Endodermal cell (in vitro differentiated cells): ENCODE results near the gene BBS9. TPM values are rescaled to one million over a fixed set of nuclear protein-coding genes. Genes with fewer than 3 reads are reported as not detected.

Experiments used
- DNase-seq: peaks from one replicate; pipeline ENCODE4 v3.0.0-alpha.2; 2017
- H3K27ac ChIP-seq: 2 replicates; pipeline ENCODE4 v1.5.1; 2013; ENCODE audit warnings: mild to moderate bottlenecking, low read depth, low read length, moderate library complexity
- H3K27me3 ChIP-seq: 2 replicates; pipeline ENCODE4 v1.6.1; 2013; ENCODE audit warnings: mild to moderate bottlenecking, low read length, moderate library complexity; ENCODE audit not compliant: insufficient read depth, control insufficient read depth, poor library complexity, severe bottlenecking
- H3K36me3 ChIP-seq: 2 replicates; pipeline ENCODE4 v1.7.0; 2013; ENCODE audit warnings: mild to moderate bottlenecking, low read length, moderate library complexity; ENCODE audit not compliant: control insufficient read depth, insufficient read depth
- H3K4me1 ChIP-seq: one replicate; pipeline ENCODE4 v1.7.0; 2013; ENCODE audit warnings: low read length; ENCODE audit not compliant: control insufficient read depth, insufficient read depth
- H3K4me3 ChIP-seq: 2 replicates; pipeline ENCODE4 v1.5.1; 2013; ENCODE audit warnings: mild to moderate bottlenecking, low read length, moderate library complexity
- H3K9ac ChIP-seq: 2 replicates; pipeline ENCODE4 v1.6.1; 2013; ENCODE audit warnings: mild to moderate bottlenecking, low read length, moderate library complexity; ENCODE audit not compliant: poor library complexity, severe bottlenecking; ENCODE audit errors: extremely low read depth
- H3K9me3 ChIP-seq: 2 replicates; pipeline ENCODE4 v1.6.1; 2013; ENCODE audit warnings: mild to moderate bottlenecking, low read length, moderate library complexity; ENCODE audit not compliant: control insufficient read depth
- H3K27ac Mint-ChIP-seq: 2 replicates; pipeline ENCODE4 v1.8.0; 2020; ENCODE audit warnings: mixed read lengths
- H3K27me3 Mint-ChIP-seq: 2 replicates; pipeline ENCODE4 v1.8.0; 2021; ENCODE audit warnings: mild to moderate bottlenecking, mixed read lengths; ENCODE audit not compliant: insufficient read depth
- H3K36me3 Mint-ChIP-seq: 2 replicates; pipeline ENCODE4 v1.8.0; 2020; ENCODE audit warnings: low read depth, mixed read lengths
- H3K4me1 Mint-ChIP-seq: 2 replicates; pipeline ENCODE4 v1.8.0; 2020; ENCODE audit warnings: mixed read lengths
- H3K4me3 Mint-ChIP-seq: 2 replicates; pipeline ENCODE4 v1.8.0; 2020; ENCODE audit warnings: mild to moderate bottlenecking, moderate library complexity, mixed read lengths
- H3K9me3 Mint-ChIP-seq: 2 replicates; pipeline ENCODE4 v1.8.0; 2020; ENCODE audit warnings: mild to moderate bottlenecking, mixed read lengths
- CTCF ChIP-seq: fragments of 200-600 bp; sonication (generic); conservative IDR thresholded peaks from 2 replicates; pipeline ENCODE4 v1.5.0; 2021; ENCODE audit warnings: antibody characterized with exemption, mild to moderate bottlenecking
- WGBS, 2 experiments: methylation state at CpG; one replicate each; pipeline versions ENCODE4 v1.1.5 to v1.1.7; 2013; ENCODE audit warnings: missing lambda C conversion rate in 2 of 2, mixed read lengths in 1 of 2; ENCODE audit not compliant: insufficient coverage in 1 of 2, insufficient read length in 1 of 2; 5-methylcytosine and 5-hydroxymethylcytosine counted together
- total RNA-seq, 2 donors: library from RNA; stranded (reverse); fragmentation: NEBNext Ultra II Directional in 1 of 2; extraction: Animal tissue kit (Norgen Biotek cat#: 25700) in 1 of 2; gene quantifications; 2 replicates in 1 of 2; 3 replicates in 1 of 2; pipeline ENCODE4 v1.2.1, GENCODE V29; 2021

BBS9 gene
- total RNA-seq, 2 donors from 2014 or later = 20.7 to 21.6 TPM

GRCh38 chr7:33298848-33299247 is 169.5 kb downstream of the BBS9 start:
- Histone ChIP-seq H3K4me3 (no peak overlapping the region), H3K9ac (no peak overlapping the region), H3K27ac (no peak overlapping the region), H3K27me3 (no peaks in the 10 kb centered on the region), H3K4me1 (no peaks in the 10 kb centered on the region), H3K9me3 (no peaks in the 10 kb centered on the region), H3K36me3 (no peaks in the 10 kb centered on the region)
- TF ChIP-seq CTCF = no peak
- no peaks in the 10 kb centered on the region for H3K4me1 Mint-ChIP-seq
- no peak for DNase-seq
- no peaks in the 10 kb centered on the region for H3K27me3 Mint-ChIP-seq
- peaks cover 8% of the 10 kb centered on the region for H3K36me3 Mint-ChIP-seq
- H3K27ac Mint-ChIP-seq = no peak overlapping the region
- H3K4me3 Mint-ChIP-seq = no peak overlapping the region
- H3K9me3 Mint-ChIP-seq = peaks cover 37% of the 10 kb centered on the region
- WGBS, 2 experiments = 83% methylated on average over 2 of the region's 2 CpGs; no CpG with 5 or more reads in 1 of the 2 experiments

- WGBS, 2 experiments = 83% methylated on average over 2 of the region's 2 CpGs; no CpG with 5 or more reads in 1 of the 2 experiments
- no peaks in the 10 kb centered on the region for H3K4me1 ChIP-seq
- peaks cover 10% of the 10 kb centered on the region for H3K36me3 Mint-ChIP-seq
- no peak overlapping the region for H3K4me3 ChIP-seq
- no peaks in the 10 kb centered on the region for H3K27me3 Mint-ChIP-seq
- no peaks in the 10 kb centered on the region for H3K27me3 ChIP-seq
- H3K9me3 Mint-ChIP-seq = peaks cover 42% of the 10 kb centered on the region
- H3K4me3 Mint-ChIP-seq = no peak overlapping the region
- TF ChIP-seq CTCF = no peak
- no peaks in the 10 kb centered on the region for H3K36me3 ChIP-seq
- no peaks in the 10 kb centered on the region for H3K9me3 ChIP-seq
- H3K4me1 Mint-ChIP-seq = no peaks in the 10 kb centered on the region
- H3K27ac ChIP-seq = no peak overlapping the region
- no peak for DNase-seq
- H3K9ac ChIP-seq = no peak overlapping the region
- no peak overlapping the region for H3K27ac Mint-ChIP-seq
Observed at GRCh38 chr7:33299425-33299824, 170.1 kb downstream of the BBS9 start.

- Histone ChIP-seq H3K4me1 (no peaks in the 10 kb centered on the region), H3K9ac (no peak overlapping the region), H3K27ac (no peak overlapping the region), H3K4me3 (no peak overlapping the region), H3K27me3 (no peaks in the 10 kb centered on the region), H3K36me3 (no peaks in the 10 kb centered on the region), H3K9me3 (no peaks in the 10 kb centered on the region)
- Mint-ChIP-seq H3K27ac (no peak overlapping the region), H3K4me3 (no peak overlapping the region), H3K36me3 (peaks cover 15% of the 10 kb centered on the region), H3K27me3 (no peaks in the 10 kb centered on the region), H3K4me1 (no peaks in the 10 kb centered on the region), H3K9me3 (peaks cover 49% of the 10 kb centered on the region)
- DNase-seq = no peak
- TF ChIP-seq CTCF = no peak
- 83% methylated on average over 1 of the region's 1 CpG; no CpG with 5 or more reads in 1 of the 2 experiments for WGBS, 2 experiments
Observed at GRCh38 chr7:33300131-33300530, 170.8 kb downstream of the BBS9 start.
